MCF 10A (cell line): ENCODE measurements around the gene UQCC5. TPM values are rescaled to one million over a fixed set of nuclear protein-coding genes. Genes with fewer than 3 reads are reported as not detected.

Experiments
- BruUV-seq: library from RNA; stranded (reverse); fragments of 400-500 nt; replicated peaks from 2 replicates; lab custom pipeline; 2021; lab: Mats Ljungman, UMichigan
- CTCF ChIA-PET: fragments of 300-600 bp; sonication (Branson Sonifier 250); formaldehyde crosslinking; extraction: SDS; loops from one replicate; lab custom pipeline; 2021; ENCODE audit warnings: antibody characterized with exemption, inconsistent platforms; lab: Yijun Ruan, JAX
- POLR2A ChIA-PET: fragments of 300-600, 350-650 bp; sonication (Branson Sonifier 250); formaldehyde crosslinking; extraction: SDS; loops from one replicate; lab custom pipeline; 2020; ENCODE audit warnings: antibody characterized with exemption, inconsistent platforms; lab: Yijun Ruan, JAX
- DNase-seq: peaks from one replicate; pipeline ENCODE4 v3.0.0-alpha.2; 2018; ENCODE audit not compliant: unreplicated experiment
- H3K27ac Mint-ChIP-seq: one replicate; pipeline ENCODE4 v1.8.0; 2022; ENCODE audit warnings: mild to moderate bottlenecking, low read depth, mixed read lengths; ENCODE audit not compliant: unreplicated experiment
- H3K27me3 Mint-ChIP-seq: one replicate; pipeline ENCODE4 v1.8.0; 2022; ENCODE audit warnings: mixed read lengths; ENCODE audit not compliant: insufficient read depth, unreplicated experiment
- H3K36me3 Mint-ChIP-seq: one replicate; pipeline ENCODE4 v1.8.0; 2022; ENCODE audit warnings: mild to moderate bottlenecking, moderate library complexity, mixed read lengths; ENCODE audit not compliant: insufficient read depth, unreplicated experiment
- H3K4me1 Mint-ChIP-seq: one replicate; pipeline ENCODE4 v1.8.0; 2022; ENCODE audit warnings: mixed read lengths; ENCODE audit not compliant: insufficient read depth, unreplicated experiment
- H3K4me3 Mint-ChIP-seq: one replicate; pipeline ENCODE4 v1.8.0; 2022; ENCODE audit warnings: mild to moderate bottlenecking, moderate library complexity, mixed read lengths; ENCODE audit not compliant: unreplicated experiment
- H3K9me3 Mint-ChIP-seq: one replicate; pipeline ENCODE4 v1.8.0; 2022; ENCODE audit warnings: mixed read lengths; ENCODE audit not compliant: unreplicated experiment
- intact Hi-C: fragments of 100-400 bp; cut with micrococcal nuclease; formaldehyde crosslinking; loops from 2 replicates; pipeline ENCODE4 v1.14.1; 2022
- total RNA-seq: library from RNA; stranded (reverse); gene quantifications from 2 replicates; pipeline ENCODE4 v1.2.3, GENCODE V29; 2022
- TF ChIP-seq, protein P1 (sequence below): fragments of 200-600 bp; IDR thresholded peaks from one replicate; pipeline ENCODE4 v1.8.0; 2022; ENCODE audit warnings: antibody characterized with exemption, mild to moderate bottlenecking; ENCODE audit not compliant: unreplicated experiment

UQCC5 gene
- total RNA-seq, 1 experiment from 2014 or later, result 22.6 TPM

GRCh38 chr3:52512727-52513126, 23.7 kb upstream of the UQCC5 start:
- intact Hi-C loops, result no loop called here
- Mint-ChIP-seq H3K4me3 (no peak overlapping the region), H3K9me3 (no peaks in the 10 kb centered on the region), H3K27me3 (no peaks in the 10 kb centered on the region), H3K36me3 (no peaks in the 10 kb centered on the region), H3K27ac (no peak overlapping the region), H3K4me1 (peaks cover 4% of the 10 kb centered on the region)
- CTCF ChIA-PET, result interaction anchor here (0.5 to 0.9 kb wide), 4 partner anchors 8 to 224 kb away, joined by 3 to 6 read pairs (median 3); no protein-coding TSS in a partner anchor
- BruUV-seq, result no TSS peak
- POLR2A ChIA-PET, result no interaction called here
- TF ChIP-seq, protein P1, sequence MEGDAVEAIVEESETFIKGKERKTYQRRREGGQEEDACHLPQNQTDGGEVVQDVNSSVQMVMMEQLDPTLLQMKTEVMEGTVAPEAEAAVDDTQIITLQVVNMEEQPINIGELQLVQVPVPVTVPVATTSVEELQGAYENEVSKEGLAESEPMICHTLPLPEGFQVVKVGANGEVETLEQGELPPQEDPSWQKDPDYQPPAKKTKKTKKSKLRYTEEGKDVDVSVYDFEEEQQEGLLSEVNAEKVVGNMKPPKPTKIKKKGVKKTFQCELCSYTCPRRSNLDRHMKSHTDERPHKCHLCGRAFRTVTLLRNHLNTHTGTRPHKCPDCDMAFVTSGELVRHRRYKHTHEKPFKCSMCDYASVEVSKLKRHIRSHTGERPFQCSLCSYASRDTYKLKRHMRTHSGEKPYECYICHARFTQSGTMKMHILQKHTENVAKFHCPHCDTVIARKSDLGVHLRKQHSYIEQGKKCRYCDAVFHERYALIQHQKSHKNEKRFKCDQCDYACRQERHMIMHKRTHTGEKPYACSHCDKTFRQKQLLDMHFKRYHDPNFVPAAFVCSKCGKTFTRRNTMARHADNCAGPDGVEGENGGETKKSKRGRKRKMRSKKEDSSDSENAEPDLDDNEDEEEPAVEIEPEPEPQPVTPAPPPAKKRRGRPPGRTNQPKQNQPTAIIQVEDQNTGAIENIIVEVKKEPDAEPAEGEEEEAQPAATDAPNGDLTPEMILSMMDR, result no peak
- DNase-seq, result no peak

GRCh38 chr3:52513281-52513680, 23.1 kb upstream of the UQCC5 start:
- H3K27ac Mint-ChIP-seq, result no peak overlapping the region
- ChIA-PET CTCF (interaction anchor here (0.6 to 0.7 kb wide), 2 partner anchors 7 to 224 kb away, joined by 3 to 6 read pairs; no protein-coding TSS in a partner anchor), POLR2A (no interaction called here)
- TF ChIP-seq, protein P1, result no peak
- intact Hi-C loops, result no loop called here
- H3K36me3 Mint-ChIP-seq, result no peaks in the 10 kb centered on the region
- H3K9me3 Mint-ChIP-seq, result no peaks in the 10 kb centered on the region
- no peaks in the 10 kb centered on the region for H3K27me3 Mint-ChIP-seq
- DNase-seq, result no peak
- H3K4me1 Mint-ChIP-seq, result peaks cover 4% of the 10 kb centered on the region
- BruUV-seq, result no TSS peak
- H3K4me3 Mint-ChIP-seq, result no peak overlapping the region

DNA sequence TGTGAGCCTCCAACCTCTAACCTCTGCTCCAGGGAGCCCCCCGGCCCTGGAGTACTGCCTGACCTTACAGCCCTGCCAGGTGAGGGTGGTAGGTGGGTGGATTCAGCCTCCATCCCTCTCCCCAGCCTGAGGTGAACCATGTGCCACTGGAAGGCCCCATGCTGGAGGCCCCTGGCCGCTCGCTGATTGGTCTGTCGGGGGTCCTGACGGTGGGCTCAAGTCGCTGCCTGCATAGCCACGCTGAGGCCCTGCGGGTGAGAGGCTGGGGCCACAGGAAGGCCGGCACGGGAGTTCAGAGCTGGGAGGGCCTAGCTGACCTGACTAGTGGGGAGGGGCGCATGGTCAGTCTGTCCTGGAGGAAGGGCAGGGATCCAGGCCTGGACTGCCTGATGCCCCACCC, 21.8 kb upstream of the UQCC5 start:
- H3K4me1 Mint-ChIP-seq, result peaks cover 4% of the 10 kb centered on the region
- no peaks in the 10 kb centered on the region for H3K27me3 Mint-ChIP-seq
- no peaks in the 10 kb centered on the region for H3K9me3 Mint-ChIP-seq
- BruUV-seq, result no TSS peak
- intact Hi-C loops, result no loop called here
- ChIA-PET CTCF (no interaction called here), POLR2A (no interaction called here)
- H3K4me3 Mint-ChIP-seq, result no peak overlapping the region
- no peaks in the 10 kb centered on the region for H3K36me3 Mint-ChIP-seq
- DNase-seq, result no peak
- TF ChIP-seq, protein P1, result no peak
- no peak overlapping the region for H3K27ac Mint-ChIP-seq

- Mint-ChIP-seq H3K27me3 (no peaks in the 10 kb centered on the region), H3K9me3 (no peaks in the 10 kb centered on the region), H3K4me3 (no peak overlapping the region), H3K27ac (no peak overlapping the region), H3K36me3 (no peaks in the 10 kb centered on the region), H3K4me1 (peaks cover 4% of the 10 kb centered on the region)
- no peak for DNase-seq
- ChIA-PET POLR2A (no interaction called here), CTCF (interaction anchor here (0.5 kb wide), 1 partner anchor 82 kb away, joined by 4 read pairs; no protein-coding TSS in a partner anchor)
- TF ChIP-seq, protein P1, result no peak
- BruUV-seq, result no TSS peak
- intact Hi-C loops, result no loop called here
Measured at GRCh38 chr3:52515192-52515591, 21.2 kb upstream of the UQCC5 start.
